OCI-LY1 (cell line): ENCODE data around the gene NFASC.

Experiments used
- CTCF ChIP-seq: fragments of 200-600 bp; sonication (generic), shearing (Covaris generic); IDR thresholded peaks from 2 replicates; pipeline ENCODE4 v1.5.1; 2017; ENCODE audit warnings: mild to moderate bottlenecking, antibody characterized with exemption, low read length, moderate library complexity, mixed read lengths
- EZH2 ChIP-seq: fragments of 200-600 bp; sonication (generic), shearing (Covaris generic); IDR thresholded peaks from 2 replicates; pipeline ENCODE4 v1.8.0; 2017; ENCODE audit warnings: borderline replicate concordance, mixed run types, mild to moderate bottlenecking, antibody characterized with exemption, low read length, moderate library complexity, mixed read lengths

- no peak for TF ChIP-seq CTCF
- no peak for TF ChIP-seq EZH2
Observed at GRCh38 chr1:204979891-204980649, 109.4 kb downstream of the NFASC start.
